Testis (tissue), 3 donors: ENCODE data around the gene FDXR. TPM values are rescaled to one million over a fixed set of nuclear protein-coding genes. Genes with fewer than 3 reads are reported as not detected.

ENCODE experiments used
- DNase-seq: peaks from one replicate; pipeline ENCODE4 v3.0.0-alpha.2; 2019
- H3K27ac ChIP-seq, 2 donors: fragments of 200-600 bp; sonication (generic); one replicate each; pipeline ENCODE4 v1.5.1; 2019
- H3K27me3 ChIP-seq: fragments of 200-600 bp; sonication (generic); one replicate; pipeline ENCODE4 v1.5.1; 2019
- H3K36me3 ChIP-seq: fragments of 200-600 bp; sonication (generic); one replicate; pipeline ENCODE4 v1.5.1; 2017; ENCODE audit warnings: low read depth; ENCODE audit errors: missing control alignments
- H3K4me1 ChIP-seq: fragments of 200-600 bp; sonication (generic); one replicate; pipeline ENCODE4 v1.5.1; 2019
- H3K4me3 ChIP-seq, 2 donors: fragments of 200-600 bp; sonication (generic); one replicate each; pipeline ENCODE4 v1.5.1; 2017 to 2019
- H3K9me3 ChIP-seq: fragments of 200-600 bp; sonication (generic); one replicate; pipeline ENCODE4 v1.5.1; 2017
- CTCF ChIP-seq, 3 experiments: fragments of 450-650 bp in 2 of 3; fragments of 200-600 bp in 1 of 3; sonication (generic) in 1 of 3; IDR thresholded peaks; one replicate each; pipeline ENCODE4 v1.5.1; 2016 to 2019; ENCODE audit warnings: antibody characterized with exemption in 3 of 3, mild to moderate bottlenecking in 2 of 3, moderate library complexity in 1 of 3
- POLR2A ChIP-seq: fragments of 450-650 bp; IDR thresholded peaks from one replicate; pipeline ENCODE4 v1.6.1; 2017; ENCODE audit warnings: antibody characterized with exemption, mild to moderate bottlenecking, moderate library complexity
- WGBS, 2 donors: methylation state at CpG; one replicate each; pipeline ENCODE4 v1.1.5; 2018; 5-methylcytosine and 5-hydroxymethylcytosine counted together
- intact Hi-C: fragments of 100-400 bp; cut with DNase I; formaldehyde crosslinking; loops from one replicate; pipeline ENCODE4 v1.15.1; 2023; ENCODE audit warnings: low total_unique reads
- polyA plus RNA-seq: library from polyadenylated mRNA; stranded (reverse); fragments of 350-450 nt; fragmentation: Illumina TruSeq; extraction: RNeasy Lipid Tissue Mini Kit (QIAGEN cat#74804); gene quantifications from one replicate; pipeline ENCODE4 v1.2.3, GENCODE V29; 2014; ENCODE audit warnings: low read depth, low replicate concordance; ENCODE audit not compliant: insufficient read depth
- total RNA-seq, 2 donors: library from RNA; depleted of rRNA; stranded (reverse); fragments of >200 nt; gene quantifications; one replicate each; pipeline ENCODE4 v1.2.3, GENCODE V29; 2016

Gene FDXR
- total and polyA plus RNA-seq, 3 donors from 2014 or later = 97.1 to 216 (median 204) TPM

GRCh38 chr17:74875155-74875976 lies 2.6 kb upstream of the FDXR start:
- intact Hi-C loops = no loop called here
- 45 to 58% methylated on average over 5 of the region's 5 CpGs for WGBS, 2 donors
- Histone ChIP-seq H3K9me3 (no peaks in the 10 kb centered on the region), H3K4me3 (no peak overlapping the region), H3K4me1 (peaks cover 15% of the 10 kb centered on the region), H3K27ac (no peak overlapping the region), H3K36me3 (no peaks in the 10 kb centered on the region), H3K27me3 (no peaks in the 10 kb centered on the region)
- DNase-seq = no peak
- TF ChIP-seq POLR2A (no peak), CTCF (IDR thresholded peaks at IDR 0.05) (no peak)

- no peak for DNase-seq
- Histone ChIP-seq H3K4me3 (no peak overlapping the region), H3K36me3 (no peaks in the 10 kb centered on the region), H3K27me3 (no peaks in the 10 kb centered on the region), H3K4me1 (peaks cover 21% of the 10 kb centered on the region), H3K9me3 (no peaks in the 10 kb centered on the region), H3K27ac (no peak overlapping the region)
- intact Hi-C loops = no loop called here
- 83 to 95% methylated on average over 5 of the region's 5 CpGs for WGBS, 2 donors
- TF ChIP-seq CTCF (IDR thresholded peaks at IDR 0.05) (no peak), POLR2A (no peak)
These were observed 1.8 kb upstream of the FDXR start for GRCh38 chr17:74874615-74875037.

GRCh38 chr17:74873874-74874614 lies 1.2 kb upstream of the FDXR start:
- 46 to 54% methylated on average over 6 of the region's 6 CpGs for whole genome bisulfite sequencing, 2 donors
- H3K4me1 ChIP-seq = peaks cover 27% of the 10 kb centered on the region
- peak overlapping the region; percentile 74 to 89 for H3K4me3 ChIP-seq
- H3K9me3 ChIP-seq = no peaks in the 10 kb centered on the region
- no peak for DNase-seq
- TF ChIP-seq POLR2A (no peak), CTCF (IDR thresholded peaks at IDR 0.05) (no peak)
- intact Hi-C loops = no loop called here
- H3K27ac ChIP-seq = peak overlapping the region; percentile 76 to 91
- no peaks in the 10 kb centered on the region for H3K27me3 ChIP-seq
- no peaks in the 10 kb centered on the region for H3K36me3 ChIP-seq

GRCh38 chr17:74873037-74873873 lies 461 bp upstream of the FDXR start:
- Histone ChIP-seq H3K9me3 (no peaks in the 10 kb centered on the region), H3K27ac (peak overlapping the region; percentile 76 to 91), H3K27me3 (no peaks in the 10 kb centered on the region), H3K4me1 (peaks cover 35% of the 10 kb centered on the region), H3K4me3 (peak overlapping the region; percentile 74 to 89), H3K36me3 (no peaks in the 10 kb centered on the region)
- peak; percentile 100 for DNase-seq
- intact Hi-C loops = no loop called here
- peak; percentile 36 for TF ChIP-seq POLR2A
- peak in 2 of 3 experiments; percentile 7 to 16 for TF ChIP-seq CTCF (IDR thresholded peaks at IDR 0.05)
- 0% methylated on average over 48 to 49 of the region's 55 CpGs for WGBS, 2 donors
